ENCODE data around the gene FGD1.

Gene FGD1

DNA sequence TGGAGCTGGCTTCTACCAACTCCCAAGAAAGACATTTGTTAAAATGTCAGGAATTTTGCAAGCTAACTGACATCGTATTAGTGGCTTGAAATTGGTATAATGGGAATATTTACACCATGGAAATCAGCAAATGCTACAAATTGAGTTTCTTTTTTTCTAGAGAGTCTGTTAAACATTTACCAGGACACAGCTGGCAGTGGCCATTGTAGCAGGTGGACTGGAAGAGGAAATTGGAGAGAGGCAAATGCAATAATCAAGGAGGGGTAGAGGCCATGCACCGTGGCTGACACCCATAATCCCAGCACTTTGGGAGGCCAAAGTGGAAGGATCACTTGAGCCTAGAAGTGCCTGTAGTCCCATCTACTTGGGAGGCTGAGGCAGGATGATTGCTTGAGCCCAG, 88.8 kb downstream of the FGD1 start:
- no peak for DNase-seq (ENCODE audit: low read depth, low spot score)

DNA sequence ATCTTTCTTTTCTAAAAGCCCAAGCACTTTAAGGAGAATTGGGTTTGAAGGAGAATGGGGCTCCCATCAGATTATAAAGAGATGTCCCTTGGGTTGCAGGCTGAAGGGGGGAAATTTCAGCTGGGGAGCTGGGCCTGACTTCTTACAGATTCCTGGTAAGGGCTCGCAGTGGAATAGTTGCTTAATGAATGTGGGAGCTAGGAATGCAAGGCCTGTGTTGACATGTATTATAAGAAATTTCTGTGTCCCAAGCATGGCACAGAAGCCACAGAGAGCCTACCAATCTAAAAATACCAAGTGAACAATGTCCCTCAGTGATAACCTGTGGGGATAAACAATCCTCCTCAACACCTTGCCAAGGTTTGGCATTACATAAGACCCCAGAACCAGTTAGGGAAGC, 98.9 kb downstream of the FGD1 start:
- DNase-seq (ENCODE audit: low read depth, low spot score): no peak
